RWPE1 (cell line): ENCODE measurements around the gene ALDH1L1.

ENCODE experiments used
- CTCF ChIA-PET: fragments of 350-600 bp; sonication (Branson Sonifier 250); formaldehyde crosslinking; extraction: SDS; loops from one replicate; lab custom pipeline; 2021; lab: Yijun Ruan, JAX
- POLR2A ChIA-PET: fragments of 400-600 bp; formaldehyde crosslinking; extraction: SDS; loops from one replicate; lab custom pipeline; 2020; ENCODE audit warnings: antibody characterized with exemption; ENCODE audit not compliant: low non-redundant PET; lab: Yijun Ruan, JAX
- DNase-seq: peaks from one replicate; pipeline ENCODE4 v3.0.0; 2012; ENCODE audit warnings: low spot score
- H3K27ac ChIP-seq: fragments of 450-650 bp; 2 replicates; pipeline ENCODE4 v1.5.1; 2017
- TF ChIP-seq, protein P1 (sequence below): fragments of 450-650 bp; conservative IDR thresholded peaks from 2 replicates; pipeline ENCODE4 v1.5.1; 2017; ENCODE audit warnings: low read depth, mild to moderate bottlenecking

Gene ALDH1L1

DNA sequence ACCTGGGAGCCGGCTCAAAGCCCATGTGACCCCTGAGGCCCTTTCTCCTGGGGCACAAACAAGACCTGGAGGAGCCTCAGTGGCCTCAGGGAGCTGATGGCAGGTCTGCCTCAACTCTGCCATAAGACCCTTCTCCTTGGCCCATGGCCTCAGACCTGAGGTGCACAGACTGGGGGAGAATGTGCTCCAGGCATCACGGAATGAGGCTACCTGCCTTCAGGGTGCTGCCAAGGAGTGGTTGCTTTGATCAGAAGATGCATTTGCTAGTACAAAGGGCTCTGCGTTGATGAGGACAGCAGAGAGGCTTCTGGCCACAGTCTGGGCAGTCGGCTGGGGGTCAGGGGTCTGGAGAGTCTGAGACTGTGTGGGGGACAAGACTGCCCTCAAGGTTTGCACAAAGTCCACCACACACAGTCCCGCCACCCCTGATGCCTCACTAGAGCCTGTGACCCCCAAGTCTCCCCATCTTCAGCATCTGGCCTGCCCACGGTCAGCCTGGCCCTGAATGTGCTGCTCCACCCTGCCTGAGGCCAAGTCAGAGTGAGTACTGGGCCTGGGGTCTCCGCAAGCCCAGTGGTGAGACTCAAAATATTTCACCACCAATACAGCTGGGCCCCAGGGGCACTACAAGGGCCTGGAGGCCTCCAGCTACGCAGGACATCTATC, 26.6 kb downstream of the ALDH1L1 start:
- CTCF ChIA-PET, result interaction anchor here (0.5 kb wide), 1 partner anchor 59 kb away, joined by 3 read pairs; no protein-coding TSS in a partner anchor
- H3K27ac ChIP-seq, result no peak overlapping the region
- POLR2A ChIA-PET, result no interaction called here
- no peak for DNase-seq
- TF ChIP-seq, protein P1, sequence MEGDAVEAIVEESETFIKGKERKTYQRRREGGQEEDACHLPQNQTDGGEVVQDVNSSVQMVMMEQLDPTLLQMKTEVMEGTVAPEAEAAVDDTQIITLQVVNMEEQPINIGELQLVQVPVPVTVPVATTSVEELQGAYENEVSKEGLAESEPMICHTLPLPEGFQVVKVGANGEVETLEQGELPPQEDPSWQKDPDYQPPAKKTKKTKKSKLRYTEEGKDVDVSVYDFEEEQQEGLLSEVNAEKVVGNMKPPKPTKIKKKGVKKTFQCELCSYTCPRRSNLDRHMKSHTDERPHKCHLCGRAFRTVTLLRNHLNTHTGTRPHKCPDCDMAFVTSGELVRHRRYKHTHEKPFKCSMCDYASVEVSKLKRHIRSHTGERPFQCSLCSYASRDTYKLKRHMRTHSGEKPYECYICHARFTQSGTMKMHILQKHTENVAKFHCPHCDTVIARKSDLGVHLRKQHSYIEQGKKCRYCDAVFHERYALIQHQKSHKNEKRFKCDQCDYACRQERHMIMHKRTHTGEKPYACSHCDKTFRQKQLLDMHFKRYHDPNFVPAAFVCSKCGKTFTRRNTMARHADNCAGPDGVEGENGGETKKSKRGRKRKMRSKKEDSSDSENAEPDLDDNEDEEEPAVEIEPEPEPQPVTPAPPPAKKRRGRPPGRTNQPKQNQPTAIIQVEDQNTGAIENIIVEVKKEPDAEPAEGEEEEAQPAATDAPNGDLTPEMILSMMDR, result no peak

DNA sequence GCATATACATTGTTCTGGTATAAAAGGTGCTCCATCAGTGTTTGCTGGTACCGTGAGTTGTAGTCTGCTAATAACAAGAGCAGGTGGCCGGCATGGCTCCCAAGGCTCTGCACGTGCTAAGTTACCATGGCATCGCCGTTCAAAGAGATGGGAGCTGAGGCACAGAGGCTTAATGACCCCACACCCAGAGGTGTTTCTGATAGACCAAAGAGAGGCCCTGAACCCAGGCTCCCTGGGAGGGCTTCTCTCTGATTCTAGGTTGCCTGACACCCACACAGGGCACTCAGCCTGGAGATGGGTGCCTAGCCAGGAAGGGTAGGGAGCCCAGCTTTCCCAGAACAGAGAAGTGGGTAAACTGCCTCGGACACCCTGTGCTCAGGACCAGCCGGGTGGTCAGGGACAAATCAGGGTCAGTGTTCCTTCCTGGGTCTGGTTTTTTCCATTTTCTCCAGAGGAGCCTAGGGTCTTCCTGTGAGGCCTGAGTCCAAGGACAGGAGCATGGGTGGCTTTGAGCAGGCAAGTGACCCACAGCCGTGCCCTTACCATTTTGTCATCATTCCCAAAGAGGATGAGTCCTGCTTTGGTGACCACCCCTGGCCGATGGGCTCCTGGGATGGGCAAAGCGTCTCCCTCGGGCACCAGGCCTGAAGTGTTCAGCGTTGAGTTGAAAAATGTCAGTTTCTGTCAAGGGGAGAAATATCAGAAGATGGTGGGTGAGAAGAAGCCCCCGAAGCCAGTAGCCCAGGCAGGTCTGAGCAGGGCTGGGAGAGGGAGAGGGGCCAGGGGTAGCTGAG, 27.3 kb downstream of the ALDH1L1 start:
- no peak overlapping the region for H3K27ac ChIP-seq
- CTCF ChIA-PET, result interaction anchor here (0.5 kb wide), 1 partner anchor 60 kb away, joined by 3 read pairs; no protein-coding TSS in a partner anchor
- TF ChIP-seq, protein P1, result no peak
- no peak for DNase-seq
- POLR2A ChIA-PET, result no interaction called here

DNA sequence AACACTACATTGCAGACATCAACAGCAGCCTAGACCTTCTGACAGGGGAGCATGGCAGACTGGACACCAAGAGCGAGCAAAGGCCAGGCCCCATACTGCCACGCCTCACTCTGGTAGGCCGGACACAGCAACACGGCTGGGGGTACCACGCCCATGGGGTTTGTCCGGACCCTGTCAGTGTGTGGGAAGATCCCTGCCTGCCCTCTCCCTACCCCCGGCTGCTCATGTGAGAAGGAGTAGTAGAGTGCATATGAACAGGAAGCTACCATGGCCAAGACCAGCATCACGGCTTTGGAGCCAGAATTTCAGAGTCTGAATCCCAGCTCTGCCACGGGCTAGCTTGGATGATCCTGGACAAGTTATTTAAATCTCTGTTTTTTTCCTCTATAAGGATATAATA, 27.9 kb downstream of the ALDH1L1 start:
- H3K27ac ChIP-seq, result no peak overlapping the region
- TF ChIP-seq, protein P1, result no peak
- no peak for DNase-seq
- POLR2A ChIA-PET, result no interaction called here
- CTCF ChIA-PET, result no interaction called here

DNA sequence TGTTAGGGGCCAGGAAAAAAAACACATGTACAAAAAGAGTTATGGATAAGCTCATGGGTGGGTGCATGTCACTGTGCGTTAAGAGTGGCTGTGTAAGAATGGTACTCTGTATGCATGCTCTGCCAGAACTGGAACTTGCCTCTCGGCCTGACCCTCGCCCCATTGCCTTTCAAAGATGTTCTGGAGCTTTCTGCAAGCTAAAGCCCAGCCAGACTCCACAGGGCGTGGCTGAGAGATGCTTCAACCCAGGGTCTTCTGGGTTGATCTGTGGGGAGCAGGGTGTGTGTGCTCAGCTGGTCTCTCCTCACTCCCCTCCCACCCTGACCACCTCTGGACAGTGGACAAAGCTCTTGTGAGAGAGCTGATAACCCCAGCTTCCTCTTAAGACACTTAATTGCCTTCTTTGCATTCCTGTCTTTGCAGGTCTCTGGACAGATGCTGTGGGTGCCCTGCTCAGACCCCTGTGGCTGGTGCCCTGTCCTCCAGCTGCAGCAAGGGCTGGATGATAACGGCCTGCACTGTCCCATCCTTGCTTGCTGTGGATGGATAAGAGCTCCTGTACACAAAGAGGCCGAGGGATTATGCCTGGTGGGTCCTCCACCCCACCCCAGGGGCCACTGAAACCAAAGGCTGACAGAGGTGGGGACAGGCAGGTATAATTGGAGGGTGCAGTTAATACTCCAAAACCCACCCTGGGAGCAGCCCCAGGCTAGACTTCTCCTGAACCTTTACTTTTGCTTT, 28.7 kb downstream of the ALDH1L1 start:
- CTCF ChIA-PET, result no interaction called here
- POLR2A ChIA-PET, result no interaction called here
- no peak overlapping the region for H3K27ac ChIP-seq
- TF ChIP-seq, protein P1, result no peak
- no peak for DNase-seq

DNA sequence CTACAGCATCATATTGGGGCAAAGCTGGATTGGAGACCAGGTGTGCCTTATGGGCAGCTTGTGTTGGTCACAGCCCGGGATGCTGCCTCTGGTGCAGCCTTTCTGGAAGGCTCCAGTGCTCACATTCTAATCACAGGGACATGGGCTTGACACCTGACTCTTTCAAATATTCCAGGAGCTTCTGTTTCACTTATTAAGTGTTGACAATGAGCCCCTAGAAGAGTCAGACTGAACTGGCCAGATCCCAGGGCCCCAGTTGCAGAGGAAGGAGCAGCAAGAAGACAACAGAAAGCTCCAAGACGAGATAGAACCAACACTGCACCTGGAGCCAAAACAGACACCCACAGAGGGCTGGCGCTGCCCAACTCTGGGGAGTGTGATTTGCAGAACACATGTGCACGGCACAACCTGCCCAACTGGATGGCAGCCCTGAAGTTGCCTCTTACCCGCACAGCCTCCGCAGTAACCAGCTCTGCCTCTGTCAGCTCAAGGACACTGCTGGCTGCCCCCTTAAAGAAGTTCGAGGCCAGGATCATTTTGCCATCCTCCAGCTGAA, 30.3 kb downstream of the ALDH1L1 start:
- H3K27ac ChIP-seq, result no peak overlapping the region
- TF ChIP-seq, protein P1, result no peak
- DNase-seq, result no peak
- POLR2A ChIA-PET, result no interaction called here
- CTCF ChIA-PET, result no interaction called here

DNA sequence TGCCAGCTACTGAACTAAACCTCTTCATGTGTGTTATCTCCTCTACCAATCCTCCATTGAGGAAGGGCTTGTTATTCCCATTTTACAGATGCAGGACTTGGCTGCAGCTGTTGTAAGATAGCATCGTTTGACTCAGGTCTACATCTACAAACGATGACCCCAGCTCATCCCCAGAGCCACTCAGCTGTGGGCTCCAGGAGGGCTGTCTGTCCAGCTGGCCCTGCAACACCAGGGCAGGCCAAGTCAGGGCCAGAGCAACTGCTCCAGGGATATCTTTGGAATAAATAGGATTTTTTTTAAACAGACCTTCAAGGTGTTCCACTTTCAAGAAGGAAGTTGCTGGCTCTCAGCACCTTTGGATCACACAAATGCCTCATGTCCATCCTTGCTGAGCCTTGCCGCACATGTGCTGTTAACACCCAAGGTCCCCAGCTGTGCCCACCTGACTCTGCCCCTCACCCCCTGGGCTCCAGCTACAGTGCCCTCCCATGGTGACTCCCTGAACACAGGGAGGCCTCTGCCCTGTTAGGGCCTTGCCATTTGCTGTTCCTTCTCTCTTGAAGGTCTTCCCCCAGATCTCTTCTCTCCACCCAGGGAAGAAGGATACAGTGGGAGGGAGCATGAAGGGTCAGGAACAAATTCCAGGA, 31.0 kb downstream of the ALDH1L1 start:
- H3K27ac ChIP-seq, result no peak overlapping the region
- no peak for DNase-seq
- TF ChIP-seq, protein P1, result no peak
- POLR2A ChIA-PET, result no interaction called here
- CTCF ChIA-PET, result interaction anchor here (0.6 to 1.4 kb wide), 2 partner anchors 15 to 244 kb away, joined by 3 to 4 read pairs; no protein-coding TSS in a partner anchor
